C4-2B (cell line): ENCODE results near the gene ABHD17B.

Experiments
- ZFX ChIP-seq: fragments of 450-650 bp; IDR thresholded peaks from 2 replicates; pipeline ENCODE4 v1.6.1; 2017
- TF ChIP-seq, protein P1 (sequence below): fragments of 450-650 bp; conservative IDR thresholded peaks from 2 replicates; pipeline ENCODE4 v1.5.1; 2017; ENCODE audit warnings: mild to moderate bottlenecking

- TF ChIP-seq, protein P1, sequence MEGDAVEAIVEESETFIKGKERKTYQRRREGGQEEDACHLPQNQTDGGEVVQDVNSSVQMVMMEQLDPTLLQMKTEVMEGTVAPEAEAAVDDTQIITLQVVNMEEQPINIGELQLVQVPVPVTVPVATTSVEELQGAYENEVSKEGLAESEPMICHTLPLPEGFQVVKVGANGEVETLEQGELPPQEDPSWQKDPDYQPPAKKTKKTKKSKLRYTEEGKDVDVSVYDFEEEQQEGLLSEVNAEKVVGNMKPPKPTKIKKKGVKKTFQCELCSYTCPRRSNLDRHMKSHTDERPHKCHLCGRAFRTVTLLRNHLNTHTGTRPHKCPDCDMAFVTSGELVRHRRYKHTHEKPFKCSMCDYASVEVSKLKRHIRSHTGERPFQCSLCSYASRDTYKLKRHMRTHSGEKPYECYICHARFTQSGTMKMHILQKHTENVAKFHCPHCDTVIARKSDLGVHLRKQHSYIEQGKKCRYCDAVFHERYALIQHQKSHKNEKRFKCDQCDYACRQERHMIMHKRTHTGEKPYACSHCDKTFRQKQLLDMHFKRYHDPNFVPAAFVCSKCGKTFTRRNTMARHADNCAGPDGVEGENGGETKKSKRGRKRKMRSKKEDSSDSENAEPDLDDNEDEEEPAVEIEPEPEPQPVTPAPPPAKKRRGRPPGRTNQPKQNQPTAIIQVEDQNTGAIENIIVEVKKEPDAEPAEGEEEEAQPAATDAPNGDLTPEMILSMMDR: no peak
- no peak for TF ChIP-seq ZFX
Measured at GRCh38 chr9:71850996-71851395, 60.0 kb downstream of the ABHD17B start.
